ENCODE data around the gene PALB2.
A peak's percentile ranks its signal among the peaks of the same experiment; 100 is the strongest.

Gene PALB2

GRCh38 chr16:23640931-23641765 is at the start of gene PALB2, which contains the start of gene DCTN5:
Gene PALB2 (minus strand): TSS chr16:23641310. CDS start chr16:23641157, 153 bp downstream.
Gene DCTN5 (plus strand): TSS chr16:23641466. CDS start chr16:23641543, 77 bp downstream.
- peak; percentile 81 for DNase-seq (ENCODE audit: low read depth)
- no peak for TF ChIP-seq CTCF (conservative IDR thresholded peaks at IDR 0.05; ENCODE audit: low read depth, low read length)
- peak within 1 kb of the TSS; percentile 100 for H3K4me3 ChIP-seq (ENCODE audit: low read length)

GRCh38 chr16:23689442-23690187 is 48.5 kb upstream of the PALB2 start:
- TF ChIP-seq CTCF (conservative IDR thresholded peaks at IDR 0.05; ENCODE audit: low read depth, low read length), result no peak
- no peak for DNase-seq (ENCODE audit: low read depth)
- no peak overlapping the region for H3K4me3 ChIP-seq (ENCODE audit: low read length)

- no peak for TF ChIP-seq CTCF (conservative IDR thresholded peaks at IDR 0.05; ENCODE audit: low read depth, low read length)
These were observed 46.1 kb upstream of the PALB2 start for GRCh38 chr16:23687034-23687808.

GRCh38 chr16:23683487-23683886 is 42.4 kb upstream of the PALB2 start:
- no peak for TF ChIP-seq CTCF (conservative IDR thresholded peaks at IDR 0.05; ENCODE audit: low read depth, low read length)
- no peak overlapping the region for H3K4me3 ChIP-seq (ENCODE audit: low read length)

More at GRCh38 chr16:23687034-23687808, 46.1 kb upstream of the PALB2 start:
- DNase-seq (ENCODE audit: low read depth), result no peak
- H3K4me3 ChIP-seq (ENCODE audit: low read length), result no peak overlapping the region

GRCh38 chr16:23682181-23682580 is 41.1 kb upstream of the PALB2 start:
- no peak for DNase-seq (ENCODE audit: low read depth)
- TF ChIP-seq CTCF (conservative IDR thresholded peaks at IDR 0.05; ENCODE audit: low read depth, low read length), result no peak
- H3K4me3 ChIP-seq (ENCODE audit: low read length), result no peak overlapping the region

More at GRCh38 chr16:23683487-23683886, 42.4 kb upstream of the PALB2 start:
- no peak for DNase-seq (ENCODE audit: low read depth)

- TF ChIP-seq CTCF (conservative IDR thresholded peaks at IDR 0.05; ENCODE audit: low read depth, low read length), result no peak
- no peak for DNase-seq (ENCODE audit: low read depth)
- H3K4me3 ChIP-seq (ENCODE audit: low read length), result peak overlapping the region; percentile 83
These were observed 38.9 kb upstream of the PALB2 start for GRCh38 chr16:23679986-23680336.

All from retinal pigment epithelial cell (primary cell).